Smooth muscle cell (in vitro differentiated cells): Measurements from ENCODE around the gene DNMT1. TPM values are rescaled to one million over a fixed set of nuclear protein-coding genes. Genes with fewer than 3 reads are reported as not detected.

Experiments
- DNase-seq: peaks from one replicate; lab custom pipeline; 2025; ENCODE audit not compliant: unreplicated experiment; lab: John Stamatoyannopoulos, UW
- H2AFZ ChIP-seq: fragments of 200-600 bp; sonication (generic); 2 replicates; pipeline ENCODE4 v1.6.0; 2016; ENCODE audit warnings: antibody characterized with exemption, low read depth, mild to moderate bottlenecking
- H3F3A ChIP-seq: fragments of 200-600 bp; sonication (generic); 2 replicates; pipeline ENCODE4 v1.6.0; 2017; ENCODE audit warnings: antibody characterized with exemption, low read depth
- H3K27ac ChIP-seq: fragments of 200-600 bp; sonication (generic); 2 replicates; pipeline ENCODE4 v1.5.1; 2016; ENCODE audit warnings: low read depth, mild to moderate bottlenecking
- H3K27me3 ChIP-seq: fragments of 200-600 bp; sonication (generic); 2 replicates; pipeline ENCODE4 v1.6.1; 2016; ENCODE audit warnings: low read depth, mild to moderate bottlenecking
- H3K36me3 ChIP-seq: fragments of 200-600 bp; sonication (generic); 2 replicates; pipeline ENCODE4 v1.5.1; 2016; ENCODE audit warnings: low read depth
- H3K4me1 ChIP-seq: fragments of 200-600 bp; sonication (generic); 2 replicates; pipeline ENCODE4 v1.5.1; 2016; ENCODE audit warnings: low read depth
- H3K4me2 ChIP-seq: fragments of 200-600 bp; sonication (generic); 2 replicates; pipeline ENCODE4 v1.6.0; 2016; ENCODE audit warnings: mild to moderate bottlenecking
- H3K4me3 ChIP-seq: fragments of 200-600 bp; sonication (generic); 2 replicates; pipeline ENCODE4 v1.5.1; 2016; ENCODE audit warnings: mild to moderate bottlenecking
- H3K79me2 ChIP-seq: fragments of 200-600 bp; sonication (generic); 2 replicates; pipeline ENCODE4 v1.6.0; 2016; ENCODE audit warnings: low read depth, mild to moderate bottlenecking
- H3K9ac ChIP-seq: fragments of 200-600 bp; sonication (generic); 2 replicates; pipeline ENCODE4 v1.6.0; 2016; ENCODE audit warnings: low read depth
- H3K9me3 ChIP-seq: fragments of 200-600 bp; sonication (generic); replicated peaks from 2 replicates; pipeline ENCODE4 v1.5.1; 2016; ENCODE audit warnings: low read depth
- H4K20me1 ChIP-seq: fragments of 200-600 bp; sonication (generic); 2 replicates; pipeline ENCODE4 v1.6.0; 2016; ENCODE audit warnings: low read depth
- WGBS: methylation state at CpG from one replicate; pipeline ENCODE4 v1.1.7; 2016; ENCODE audit warnings: low lambda C conversion rate; 5-methylcytosine and 5-hydroxymethylcytosine counted together
- polyA plus RNA-seq: library from polyadenylated mRNA; unstranded; fragments of >200 nt; fragmentation: Nextera tagmentation; extraction: Ambion mirVana; gene quantifications from 2 replicates; pipeline ENCODE4 v1.2.1, GENCODE V29; 2016
- total RNA-seq: library from RNA; depleted of rRNA; stranded (reverse); fragments of >200 nt; gene quantifications from 2 replicates; pipeline ENCODE4 v1.2.3, GENCODE V29; 2014
- TF ChIP-seq, protein P1 (sequence below): fragments of 200-600 bp; sonication (generic); IDR thresholded peaks from 2 replicates; pipeline ENCODE4 v1.5.1; 2017; ENCODE audit warnings: borderline replicate concordance, mild to moderate bottlenecking, antibody characterized with exemption; ENCODE audit not compliant: insufficient read depth, poor library complexity, severe bottlenecking

DNMT1 gene
- total and polyA plus RNA-seq, 2 experiments from 2014 or later: 39.5 to 56.7 TPM

DNA sequence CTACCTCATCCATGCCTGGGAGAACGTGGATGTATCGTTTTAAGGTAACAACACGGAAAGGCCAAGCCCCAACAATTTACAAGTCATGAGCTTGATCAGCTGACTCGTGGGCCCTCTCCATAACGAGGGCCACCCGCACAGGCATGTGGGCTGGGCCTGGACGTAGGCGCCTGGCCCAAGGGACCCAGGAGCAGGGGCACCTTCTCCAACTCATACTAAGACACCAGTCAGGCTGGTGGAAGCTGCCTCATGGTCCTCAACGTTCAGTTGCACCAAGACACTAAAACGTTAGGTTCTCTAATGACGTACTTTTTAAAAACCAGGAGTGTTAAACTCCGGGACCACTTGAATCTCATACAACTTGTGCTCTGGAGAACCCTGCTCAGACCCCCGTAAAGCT lies 53.3 kb downstream of the DNMT1 start:
- 95% methylated on average over 13 of the region's 13 CpGs for WGBS

DNA sequence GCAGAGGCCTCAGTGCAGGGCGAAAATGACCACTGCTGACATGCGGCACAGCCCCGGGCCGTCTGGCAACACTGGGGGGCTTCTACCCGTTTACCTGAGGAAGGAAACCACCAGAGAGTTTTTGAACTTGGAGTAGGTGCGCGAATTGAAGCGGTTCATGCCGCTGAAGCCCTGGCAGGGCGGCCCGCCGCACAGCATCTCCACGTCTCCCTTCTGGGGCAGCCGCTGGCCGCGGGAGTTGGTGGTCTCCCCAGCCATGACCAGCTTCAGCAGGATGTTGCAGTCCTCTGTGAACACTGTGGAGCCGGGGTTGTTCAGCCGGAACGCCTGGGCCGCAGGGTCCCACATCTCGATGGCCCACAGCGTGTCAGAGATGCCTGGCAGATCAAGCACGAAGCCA lies 54.8 kb downstream of the DNMT1 start:
- Histone ChIP-seq H3K4me3 (no peak overlapping the region), H3K27ac (no peak overlapping the region), H3K79me2 (no peaks in the 10 kb centered on the region), H3K27me3 (no peaks in the 10 kb centered on the region), H3K4me1 (no peaks in the 10 kb centered on the region), H4K20me1 (no peaks in the 10 kb centered on the region), H3K9ac (no peak overlapping the region), H2AFZ (no peak overlapping the region), H3K4me2 (no peak overlapping the region), H3K36me3 (peaks cover 12% of the 10 kb centered on the region), H3F3A (no peaks in the 10 kb centered on the region), H3K9me3 (no peaks in the 10 kb centered on the region)
- 96% methylated on average over 23 of the region's 23 CpGs for WGBS
- TF ChIP-seq, protein P1, sequence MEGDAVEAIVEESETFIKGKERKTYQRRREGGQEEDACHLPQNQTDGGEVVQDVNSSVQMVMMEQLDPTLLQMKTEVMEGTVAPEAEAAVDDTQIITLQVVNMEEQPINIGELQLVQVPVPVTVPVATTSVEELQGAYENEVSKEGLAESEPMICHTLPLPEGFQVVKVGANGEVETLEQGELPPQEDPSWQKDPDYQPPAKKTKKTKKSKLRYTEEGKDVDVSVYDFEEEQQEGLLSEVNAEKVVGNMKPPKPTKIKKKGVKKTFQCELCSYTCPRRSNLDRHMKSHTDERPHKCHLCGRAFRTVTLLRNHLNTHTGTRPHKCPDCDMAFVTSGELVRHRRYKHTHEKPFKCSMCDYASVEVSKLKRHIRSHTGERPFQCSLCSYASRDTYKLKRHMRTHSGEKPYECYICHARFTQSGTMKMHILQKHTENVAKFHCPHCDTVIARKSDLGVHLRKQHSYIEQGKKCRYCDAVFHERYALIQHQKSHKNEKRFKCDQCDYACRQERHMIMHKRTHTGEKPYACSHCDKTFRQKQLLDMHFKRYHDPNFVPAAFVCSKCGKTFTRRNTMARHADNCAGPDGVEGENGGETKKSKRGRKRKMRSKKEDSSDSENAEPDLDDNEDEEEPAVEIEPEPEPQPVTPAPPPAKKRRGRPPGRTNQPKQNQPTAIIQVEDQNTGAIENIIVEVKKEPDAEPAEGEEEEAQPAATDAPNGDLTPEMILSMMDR: no peak
- DNase-seq: no peak

More for the DNA sequence above, 53.3 kb downstream of the DNMT1 start:
- Histone ChIP-seq H3K9me3 (no peaks in the 10 kb centered on the region), H3F3A (no peaks in the 10 kb centered on the region), H3K4me1 (no peaks in the 10 kb centered on the region), H3K36me3 (peaks cover 12% of the 10 kb centered on the region), H3K4me3 (no peak overlapping the region), H3K27me3 (no peaks in the 10 kb centered on the region), H4K20me1 (no peaks in the 10 kb centered on the region), H3K27ac (no peak overlapping the region), H3K4me2 (no peak overlapping the region), H3K9ac (no peak overlapping the region), H3K79me2 (no peaks in the 10 kb centered on the region), H2AFZ (no peak overlapping the region)
- TF ChIP-seq, protein P1: no peak
- DNase-seq: no peak

DNA sequence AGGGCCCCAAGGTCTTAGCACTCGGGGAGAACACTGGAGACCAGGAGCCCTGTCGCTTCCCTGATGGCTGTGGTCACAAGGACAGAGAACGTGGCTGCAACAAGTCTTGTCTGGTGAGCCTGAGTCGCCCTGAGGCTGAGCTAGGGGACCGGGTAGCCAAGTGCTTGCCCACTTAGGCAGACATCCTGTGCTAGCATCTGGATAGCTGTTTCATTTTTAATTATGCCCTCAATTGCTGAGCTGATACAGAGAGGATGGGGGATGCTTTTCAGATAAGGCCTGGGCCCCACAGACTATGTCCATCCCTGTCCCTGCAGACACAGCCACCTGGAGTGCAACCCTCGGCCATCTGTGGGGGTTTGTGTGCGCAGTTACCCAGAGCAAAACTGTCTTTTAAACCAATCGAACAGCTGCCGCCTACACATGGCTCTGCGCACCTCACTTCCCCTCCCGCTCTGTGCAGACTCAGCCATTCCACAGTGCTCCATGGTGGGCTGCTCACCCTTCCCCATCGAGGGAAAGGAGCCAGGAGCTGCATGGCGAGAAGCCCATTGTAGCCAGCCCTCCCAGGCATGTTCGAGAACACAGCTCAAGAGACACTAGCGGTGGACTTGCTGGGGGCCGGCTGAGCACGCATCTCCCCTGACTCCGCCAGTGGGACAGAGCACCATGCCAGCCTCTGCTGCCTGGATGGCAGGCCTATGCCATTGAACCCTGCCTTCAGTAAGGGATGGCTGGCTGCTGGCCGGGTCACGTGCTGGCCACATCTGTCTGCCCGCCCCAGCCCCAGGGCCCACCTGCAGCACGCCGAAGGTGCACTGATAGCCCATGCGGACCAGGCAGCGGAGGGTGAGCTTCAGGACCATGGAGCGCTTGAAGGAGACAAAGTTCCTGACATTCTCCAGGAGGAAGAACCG lies 55.6 kb downstream of the DNMT1 start:
- H4K20me1 ChIP-seq: no peaks in the 10 kb centered on the region
- H3F3A ChIP-seq: no peaks in the 10 kb centered on the region
- no peaks in the 10 kb centered on the region for H3K79me2 ChIP-seq
- H3K4me2 ChIP-seq: no peak overlapping the region
- no peak overlapping the region for H3K27ac ChIP-seq
- no peaks in the 10 kb centered on the region for H3K27me3 ChIP-seq
- DNase-seq: no peak
- H3K4me3 ChIP-seq: no peak overlapping the region
- peaks cover 12% of the 10 kb centered on the region for H3K36me3 ChIP-seq
- H2AFZ ChIP-seq: no peak overlapping the region
- H3K9ac ChIP-seq: no peak overlapping the region
- 95% methylated on average over 27 of the region's 27 CpGs for WGBS
- H3K9me3 ChIP-seq: no peaks in the 10 kb centered on the region
- TF ChIP-seq, protein P1: no peak
- no peaks in the 10 kb centered on the region for H3K4me1 ChIP-seq
